ENCODE results near the gene MARK4.

The MARK4 gene

GRCh38 chr19:45271098-45271734 is 20.1 kb downstream of the MARK4 start:
- DNase-seq (ENCODE audit: low read depth): no peak
- TF ChIP-seq, protein P1, sequence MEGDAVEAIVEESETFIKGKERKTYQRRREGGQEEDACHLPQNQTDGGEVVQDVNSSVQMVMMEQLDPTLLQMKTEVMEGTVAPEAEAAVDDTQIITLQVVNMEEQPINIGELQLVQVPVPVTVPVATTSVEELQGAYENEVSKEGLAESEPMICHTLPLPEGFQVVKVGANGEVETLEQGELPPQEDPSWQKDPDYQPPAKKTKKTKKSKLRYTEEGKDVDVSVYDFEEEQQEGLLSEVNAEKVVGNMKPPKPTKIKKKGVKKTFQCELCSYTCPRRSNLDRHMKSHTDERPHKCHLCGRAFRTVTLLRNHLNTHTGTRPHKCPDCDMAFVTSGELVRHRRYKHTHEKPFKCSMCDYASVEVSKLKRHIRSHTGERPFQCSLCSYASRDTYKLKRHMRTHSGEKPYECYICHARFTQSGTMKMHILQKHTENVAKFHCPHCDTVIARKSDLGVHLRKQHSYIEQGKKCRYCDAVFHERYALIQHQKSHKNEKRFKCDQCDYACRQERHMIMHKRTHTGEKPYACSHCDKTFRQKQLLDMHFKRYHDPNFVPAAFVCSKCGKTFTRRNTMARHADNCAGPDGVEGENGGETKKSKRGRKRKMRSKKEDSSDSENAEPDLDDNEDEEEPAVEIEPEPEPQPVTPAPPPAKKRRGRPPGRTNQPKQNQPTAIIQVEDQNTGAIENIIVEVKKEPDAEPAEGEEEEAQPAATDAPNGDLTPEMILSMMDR (IDR thresholded peaks at IDR 0.05; ENCODE audit: control insufficient read depth, extremely low read depth, insufficient read depth): no peak
- H3K4me3 ChIP-seq (ENCODE audit: low read depth, low read length): no peak overlapping the region

GRCh38 chr19:45271735-45272108 is 20.7 kb downstream of the MARK4 start:
- TF ChIP-seq, protein P1 (IDR thresholded peaks at IDR 0.05; ENCODE audit: control insufficient read depth, extremely low read depth, insufficient read depth): no peak
- H3K4me3 ChIP-seq (ENCODE audit: low read depth, low read length): no peak overlapping the region
- DNase-seq (ENCODE audit: low read depth): no peak

DNA sequence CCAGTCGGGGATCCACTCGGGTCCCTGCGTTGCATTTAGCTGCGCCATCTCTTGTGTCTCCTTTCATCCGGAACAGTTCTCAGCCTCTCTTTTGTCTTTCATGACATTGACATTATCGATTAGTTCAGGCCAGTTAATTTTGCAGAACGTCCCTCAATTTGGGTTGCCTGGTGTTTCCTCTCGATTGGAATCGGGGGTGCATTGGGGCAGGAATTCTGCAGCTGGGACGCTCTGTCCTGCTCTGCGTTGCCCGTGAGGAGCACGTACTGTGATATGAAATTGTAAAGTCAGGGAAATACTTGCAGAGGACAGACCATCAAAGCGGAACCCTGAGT is 22.4 kb downstream of the MARK4 start:
- H3K4me3 ChIP-seq (ENCODE audit: low read depth, low read length): no peak overlapping the region
- TF ChIP-seq, protein P1 (IDR thresholded peaks at IDR 0.05; ENCODE audit: control insufficient read depth, extremely low read depth, insufficient read depth): no peak
- no peak for DNase-seq (ENCODE audit: low read depth)

GRCh38 chr19:45275370-45275971 is 24.4 kb downstream of the MARK4 start:
- DNase-seq (ENCODE audit: low read depth): no peak
- TF ChIP-seq, protein P1 (IDR thresholded peaks at IDR 0.05; ENCODE audit: control insufficient read depth, extremely low read depth, insufficient read depth): no peak
- H3K4me3 ChIP-seq (ENCODE audit: low read depth, low read length): no peak overlapping the region

GRCh38 chr19:45276284-45276687 is 25.2 kb downstream of the MARK4 start:
- TF ChIP-seq, protein P1 (IDR thresholded peaks at IDR 0.05; ENCODE audit: control insufficient read depth, extremely low read depth, insufficient read depth): no peak
- DNase-seq (ENCODE audit: low read depth): no peak
- no peak overlapping the region for H3K4me3 ChIP-seq (ENCODE audit: low read depth, low read length)

DNA sequence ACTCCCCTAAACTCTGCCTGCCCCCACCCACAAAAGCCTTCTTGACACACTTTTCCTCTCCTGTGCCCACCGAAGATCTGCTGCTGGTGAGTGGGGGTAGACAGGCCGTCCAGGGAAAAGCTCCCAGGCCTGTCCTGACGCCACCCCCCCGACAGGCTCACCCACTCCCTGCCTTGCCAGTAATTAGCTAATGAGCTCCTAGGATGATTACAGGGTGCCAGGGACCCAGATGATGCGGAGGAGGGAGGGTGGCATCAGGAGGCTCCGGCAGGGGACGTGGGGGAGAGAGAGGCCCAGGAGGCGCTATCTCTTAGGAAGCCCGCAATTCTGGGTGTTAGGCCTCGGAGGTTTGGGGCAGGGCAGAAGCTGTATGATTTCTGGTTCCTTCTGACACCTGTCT is 27.0 kb downstream of the MARK4 start:
- no peak overlapping the region for H3K4me3 ChIP-seq (ENCODE audit: low read depth, low read length)
- TF ChIP-seq, protein P1 (IDR thresholded peaks at IDR 0.05; ENCODE audit: control insufficient read depth, extremely low read depth, insufficient read depth): no peak
- DNase-seq (ENCODE audit: low read depth): no peak

Measured in LNCaP clone FGC (cell line).